GM19372 (cell line): ENCODE results near the gene TGFBI.

Source experiments
- ATAC-seq: cut with Tn5 transposase; IDR thresholded peaks from one replicate; pipeline ENCODE4 v1.9.1; 2021; ENCODE audit warnings: mild to moderate bottlenecking, low read depth, moderate library complexity; ENCODE audit not compliant: unreplicated experiment

Gene TGFBI

DNA sequence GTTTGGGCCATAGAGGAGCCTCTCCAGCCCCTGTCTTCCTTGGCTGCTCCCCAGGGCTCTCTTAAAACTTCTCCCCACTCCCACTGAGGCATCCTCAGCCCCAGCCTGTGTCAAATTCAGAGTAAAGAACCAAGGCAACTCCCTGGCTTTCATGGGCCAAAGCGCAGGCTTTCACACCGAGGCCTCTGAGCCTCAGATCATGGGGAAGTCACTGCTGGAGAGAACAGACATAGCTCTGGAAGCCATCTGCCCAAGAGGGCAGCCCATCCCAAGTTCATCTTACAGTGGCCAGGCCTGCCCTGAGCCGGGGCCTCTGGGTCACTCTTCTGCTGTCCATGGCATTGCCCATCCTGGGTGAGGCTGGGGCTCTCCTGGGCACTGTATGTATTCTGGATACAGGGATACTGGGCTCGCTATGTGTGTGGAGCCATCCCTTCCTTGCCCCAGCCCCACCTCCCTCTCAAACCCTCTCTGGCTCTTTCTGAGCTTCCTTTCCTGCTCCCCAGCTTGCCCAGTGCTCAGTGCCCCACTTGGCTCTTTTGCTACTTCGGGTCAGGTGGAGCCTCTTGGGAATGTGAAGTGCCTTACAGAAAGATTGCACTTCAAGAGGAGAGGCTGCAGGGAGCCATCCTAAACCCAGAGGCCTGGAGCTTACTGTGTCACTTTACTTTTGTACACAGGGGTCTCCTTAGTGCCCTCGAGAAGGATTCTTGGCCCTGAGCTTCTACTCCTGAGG, 33.0 kb downstream of the TGFBI start:
- ATAC-seq, result no peak

GRCh38 chr5:136062366-136063274, 33.8 kb downstream of the TGFBI start:
- ATAC-seq, result peak; percentile 71

- no peak for ATAC-seq
These were observed 35.1 kb downstream of the TGFBI start for GRCh38 chr5:136063778-136064465.

DNA sequence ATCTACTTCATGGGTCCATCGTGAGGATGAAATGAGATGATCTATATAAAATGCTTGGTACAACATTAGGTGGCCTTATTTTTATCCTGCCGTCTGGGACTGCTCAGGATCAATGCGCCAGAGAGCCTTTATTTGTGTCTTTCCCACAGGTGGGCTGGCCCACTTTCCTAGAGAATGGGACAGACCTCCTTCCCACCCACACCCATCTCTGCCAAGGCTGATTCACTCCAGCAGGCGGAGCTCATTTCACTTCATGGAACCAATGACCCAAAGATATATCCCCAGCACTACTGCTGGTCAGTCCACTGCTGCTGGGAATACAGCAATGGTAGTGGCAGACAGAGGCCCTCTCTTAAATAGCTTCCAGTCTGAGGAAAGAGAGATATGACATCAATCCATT, 35.7 kb downstream of the TGFBI start:
- no peak for ATAC-seq

GRCh38 chr5:136065588-136065987, 36.8 kb downstream of the TGFBI start:
- ATAC-seq, result no peak

GRCh38 chr5:136066661-136067271, 38.0 kb downstream of the TGFBI start:
- ATAC-seq, result no peak

- no peak for ATAC-seq
These were observed 38.6 kb downstream of the TGFBI start for GRCh38 chr5:136067422-136067821.

GRCh38 chr5:136070486-136071285, 41.9 kb downstream of the TGFBI start:
- ATAC-seq, result no peak

DNA sequence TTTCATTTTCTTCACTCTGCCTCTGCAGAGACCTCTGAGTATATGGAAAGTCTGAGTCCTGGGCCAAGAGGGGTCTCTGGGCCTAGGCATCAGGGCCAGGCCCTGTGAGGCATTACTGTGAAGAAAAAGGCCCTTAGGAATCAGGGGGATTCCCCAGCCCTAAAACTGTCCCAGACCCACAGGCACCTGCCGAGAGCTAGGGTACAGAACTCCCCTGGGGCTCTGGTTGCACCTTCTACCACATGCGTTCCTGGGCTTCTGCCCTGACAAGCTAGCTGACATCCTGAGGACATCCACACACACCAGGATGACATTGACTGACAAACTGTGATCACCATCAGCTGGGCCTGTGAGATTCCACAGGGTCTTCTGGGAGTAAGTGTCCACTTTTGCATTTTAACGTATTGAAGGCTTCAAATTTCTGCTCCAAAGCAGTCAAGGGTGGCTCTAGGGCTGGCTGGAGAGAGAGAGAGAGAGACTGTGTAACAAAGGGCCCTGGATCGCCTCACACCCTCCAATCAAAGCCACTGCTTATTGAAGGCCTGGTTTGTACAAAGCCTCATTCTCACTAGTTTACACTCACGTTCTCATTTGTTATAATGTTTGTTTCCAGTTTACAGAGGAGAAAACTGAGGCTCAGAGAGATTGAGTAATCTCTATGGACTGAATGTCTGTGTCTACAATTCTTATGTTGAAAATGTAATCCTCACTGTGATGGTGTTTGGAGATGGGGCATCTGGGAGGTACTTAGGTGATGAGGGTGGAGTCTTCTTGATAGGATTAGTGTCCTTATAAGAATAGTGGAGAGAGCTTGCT, 45.1 kb downstream of the TGFBI start:
- peak; percentile 55 for ATAC-seq

DNA sequence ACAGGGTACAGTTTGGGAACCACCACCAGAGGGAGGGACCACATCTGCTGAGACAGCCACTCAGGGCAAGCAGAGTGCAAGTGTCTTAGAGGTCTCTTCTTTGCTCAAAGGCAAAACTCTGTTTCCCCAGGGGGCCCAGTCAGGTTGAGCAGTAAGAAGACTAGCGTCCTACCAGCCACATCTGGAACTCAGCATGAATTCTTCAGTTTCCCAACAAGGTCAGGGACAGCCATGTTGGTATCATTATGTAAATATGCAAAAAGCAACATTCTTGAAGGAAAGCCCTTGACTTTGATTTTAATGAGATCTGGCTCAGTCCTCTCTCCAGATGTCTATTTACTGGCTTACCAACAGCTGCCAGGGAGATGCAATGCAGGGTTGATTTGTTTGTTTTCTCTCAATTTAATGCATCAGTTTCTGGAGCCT, 46.7 kb downstream of the TGFBI start:
- ATAC-seq, result no peak

GRCh38 chr5:136076067-136076466, 47.3 kb downstream of the TGFBI start:
- no peak for ATAC-seq

DNA sequence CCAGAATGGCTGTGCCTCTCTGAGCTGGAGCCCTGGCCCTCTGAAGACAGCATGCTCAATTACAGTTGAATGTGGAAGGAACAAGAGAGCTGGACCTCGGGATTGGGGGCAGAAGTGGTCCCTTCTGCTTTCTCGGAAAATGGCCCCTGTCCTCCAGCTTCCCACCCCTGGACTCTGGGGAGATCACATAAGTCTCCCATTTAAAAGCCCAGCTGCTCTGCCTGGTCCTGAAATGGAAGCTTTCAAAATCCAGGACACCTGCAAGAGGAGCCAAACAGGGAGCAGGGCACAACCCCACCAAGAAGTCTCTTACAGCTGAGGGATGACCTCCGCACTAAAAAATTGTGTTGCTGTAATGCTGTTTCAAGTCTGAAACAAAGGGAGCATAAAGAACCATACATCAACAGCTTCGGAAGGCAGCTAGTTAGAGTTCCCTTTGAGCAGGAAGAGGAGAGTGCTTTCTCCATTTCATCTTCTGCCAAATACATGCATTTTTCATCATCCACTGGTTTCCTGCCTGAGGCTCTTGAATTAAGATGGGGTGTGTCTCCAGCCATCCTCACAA, 48.2 kb downstream of the TGFBI start:
- ATAC-seq, result no peak

- ATAC-seq, result no peak
These were observed 50.6 kb downstream of the TGFBI start for GRCh38 chr5:136079195-136079985.

GRCh38 chr5:136080113-136080482, 51.3 kb downstream of the TGFBI start:
- ATAC-seq, result no peak

DNA sequence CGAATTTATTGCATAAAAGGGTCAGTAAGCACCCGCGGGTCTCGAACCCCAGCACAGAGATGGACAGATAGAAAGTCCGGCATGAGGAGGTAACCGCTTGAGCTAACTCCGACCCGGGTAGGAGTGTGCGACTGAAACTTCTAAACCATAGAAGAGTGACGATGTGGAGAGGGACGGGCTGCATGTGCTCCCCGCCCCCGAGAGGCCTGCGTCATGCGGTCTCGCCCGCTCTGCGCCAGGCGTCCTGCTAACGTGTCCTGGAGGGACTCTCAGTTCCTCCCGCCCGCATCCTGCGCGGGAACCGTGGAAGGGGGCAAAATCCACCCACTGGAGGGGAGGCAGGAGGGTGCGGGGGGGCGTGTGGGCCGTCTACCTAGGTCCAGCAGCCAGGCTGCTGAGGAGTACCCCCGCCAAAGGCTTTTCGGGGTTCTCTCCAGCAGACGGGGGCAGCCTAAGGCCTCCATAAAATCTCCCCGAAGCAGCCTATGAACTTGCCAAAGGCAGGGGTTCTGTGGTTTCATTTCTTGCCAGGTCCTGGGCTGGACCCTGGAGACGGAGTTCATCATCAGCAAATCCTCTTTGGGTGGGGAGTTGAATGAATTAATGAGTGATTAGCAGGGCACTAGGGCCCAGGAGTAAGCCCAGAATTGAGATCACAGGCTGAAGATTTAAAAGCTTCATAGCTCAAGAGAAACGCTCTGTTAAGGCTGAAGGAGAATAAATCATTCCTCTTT, 51.9 kb downstream of the TGFBI start:
- ATAC-seq, result peak; percentile 93

- no peak for ATAC-seq
These were observed 52.4 kb downstream of the TGFBI start for GRCh38 chr5:136081217-136081591.
